Measurements from ENCODE around the gene BACH2.
"Not testable (repeated sequence)": the region's sequence is repeated elsewhere in the genome, so short reads cannot be mapped to it uniquely, and the experiment has no call there.

The BACH2 gene

GRCh38 chr6:90123831-90124230 lies 172.8 kb downstream of the BACH2 start:
- in situ Hi-C loops (cut with HindIII; ENCODE audit: low sequenced_read_pairs) = no loop called here
- H3K4me3 ChIP-seq (ENCODE audit: low read depth, low read length) = no peak overlapping the region
- TF ChIP-seq CTCF (IDR thresholded peaks at IDR 0.05; ENCODE audit: low read depth, low read length) = no peak
- DNase-seq (ENCODE audit: low read depth, low spot score) = no peak

GRCh38 chr6:90121982-90122381 lies 174.7 kb downstream of the BACH2 start:
- H3K4me3 ChIP-seq (ENCODE audit: low read depth, low read length) = no peak overlapping the region
- in situ Hi-C loops (cut with HindIII; ENCODE audit: low sequenced_read_pairs) = no loop called here
- DNase-seq (ENCODE audit: low read depth, low spot score) = no peak
- no peak for TF ChIP-seq CTCF (IDR thresholded peaks at IDR 0.05; ENCODE audit: low read depth, low read length)

DNA sequence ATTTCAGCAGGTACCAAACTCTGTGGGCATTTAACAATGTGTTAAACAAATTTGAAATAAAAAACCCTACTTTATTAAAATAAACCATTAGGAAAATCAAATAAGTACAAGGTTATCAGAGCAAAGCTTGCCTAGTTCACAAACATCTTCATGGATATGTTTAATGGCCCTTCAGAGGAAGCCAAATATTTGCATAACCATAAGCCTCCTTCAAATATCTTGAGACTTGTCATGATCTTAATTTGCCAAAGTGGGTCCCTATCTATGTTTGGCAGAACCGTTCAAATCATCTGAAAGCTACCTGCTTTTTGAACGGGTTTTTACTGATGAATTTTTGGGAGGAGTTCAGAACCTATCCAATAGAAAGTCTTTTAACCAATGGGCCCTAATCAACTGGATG lies 176.3 kb downstream of the BACH2 start:
- H3K4me3 ChIP-seq (ENCODE audit: low read depth, low read length) = no peak overlapping the region
- no peak for DNase-seq (ENCODE audit: low read depth, low spot score)
- TF ChIP-seq CTCF (IDR thresholded peaks at IDR 0.05; ENCODE audit: low read depth, low read length) = no peak
- in situ Hi-C loops (cut with HindIII; ENCODE audit: low sequenced_read_pairs) = no loop called here

- no peak overlapping the region for H3K4me3 ChIP-seq (ENCODE audit: low read depth, low read length)
- no peak for TF ChIP-seq CTCF (IDR thresholded peaks at IDR 0.05; ENCODE audit: low read depth, low read length)
- in situ Hi-C loops (cut with HindIII; ENCODE audit: low sequenced_read_pairs) = no loop called here
- DNase-seq (ENCODE audit: low read depth, low spot score) = no peak
These were observed 177.0 kb downstream of the BACH2 start for GRCh38 chr6:90119618-90120017.

- in situ Hi-C loops (cut with HindIII; ENCODE audit: low sequenced_read_pairs) = no loop called here
- no peak overlapping the region for H3K4me3 ChIP-seq (ENCODE audit: low read depth, low read length)
- no peak for DNase-seq (ENCODE audit: low read depth, low spot score)
- TF ChIP-seq CTCF (IDR thresholded peaks at IDR 0.05; ENCODE audit: low read depth, low read length) = no peak
These were observed 178.1 kb downstream of the BACH2 start for GRCh38 chr6:90118581-90118980.

- TF ChIP-seq CTCF (IDR thresholded peaks at IDR 0.05; ENCODE audit: low read depth, low read length) = no peak
- no peak overlapping the region for H3K4me3 ChIP-seq (ENCODE audit: low read depth, low read length)
- no peak for DNase-seq (ENCODE audit: low read depth, low spot score)
- in situ Hi-C loops (cut with HindIII; ENCODE audit: low sequenced_read_pairs) = no loop called here
These were observed 178.6 kb downstream of the BACH2 start for GRCh38 chr6:90118069-90118468.

DNA sequence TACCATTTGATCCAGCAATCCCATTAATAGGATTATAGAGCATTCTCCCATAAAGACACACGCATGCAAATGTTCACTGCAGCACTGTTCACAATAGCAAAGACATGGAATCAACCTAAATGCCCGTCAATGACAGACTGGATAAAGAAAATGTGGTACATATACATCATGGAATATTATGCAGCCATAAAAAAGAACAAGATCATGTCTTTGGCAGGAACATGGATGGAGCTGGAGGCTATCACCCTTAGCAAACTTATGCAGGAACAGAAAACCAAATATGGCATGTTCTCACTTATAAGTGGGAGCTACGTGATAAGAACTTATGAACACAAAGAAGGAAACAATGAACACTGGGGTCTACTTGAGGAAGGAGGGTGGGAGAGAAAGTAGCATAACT lies 180.5 kb downstream of the BACH2 start:
- in situ Hi-C loops (cut with HindIII; ENCODE audit: low sequenced_read_pairs); DNase-seq (ENCODE audit: low read depth, low spot score); H3K4me3 ChIP-seq (ENCODE audit: low read depth, low read length): not testable (repeated sequence)
